NCI-H82 (cell line): ENCODE data around the gene CCDC89.
A peak's percentile ranks its signal among the peaks of the same experiment; 100 is the strongest.

ENCODE experiments used
- DNase-seq: peaks from one replicate; lab custom pipeline; 2025; lab: John Stamatoyannopoulos, UW

CCDC89 gene

GRCh38 chr11:85685820-85686459, at the start of gene CCDC89:
CCDC89 (minus strand) TSS chr11:85686195; CDS start chr11:85686130, 65 bp downstream.
- peak; percentile 62 for DNase-seq

- no peak for DNase-seq
These were observed 47.0 kb upstream of the CCDC89 start for GRCh38 chr11:85732965-85733364.

GRCh38 chr11:85726381-85726780, 40.4 kb upstream of the CCDC89 start:
- no peak for DNase-seq

GRCh38 chr11:85725510-85726258, 39.7 kb upstream of the CCDC89 start:
- DNase-seq, result no peak

- no peak for DNase-seq
These were observed 38.9 kb upstream of the CCDC89 start for GRCh38 chr11:85724748-85725465.

GRCh38 chr11:85723088-85723487, 37.1 kb upstream of the CCDC89 start:
- no peak for DNase-seq

GRCh38 chr11:85721191-85721590, 35.2 kb upstream of the CCDC89 start:
- DNase-seq, result no peak

GRCh38 chr11:85718991-85719807, 33.2 kb upstream of the CCDC89 start:
- DNase-seq, result peak; percentile 1

GRCh38 chr11:85718126-85718943, 32.3 kb upstream of the CCDC89 start:
- no peak for DNase-seq

- no peak for DNase-seq
These were observed 31.4 kb upstream of the CCDC89 start for GRCh38 chr11:85717429-85717828.

- no peak for DNase-seq
These were observed 27.0 kb upstream of the CCDC89 start for GRCh38 chr11:85712953-85713352.

- DNase-seq, result no peak
These were observed 24.9 kb upstream of the CCDC89 start for GRCh38 chr11:85710917-85711316.

GRCh38 chr11:85709941-85710702, 24.1 kb upstream of the CCDC89 start:
- no peak for DNase-seq

GRCh38 chr11:85705800-85706199, 19.8 kb upstream of the CCDC89 start:
- no peak for DNase-seq

GRCh38 chr11:85704967-85705366, 19.0 kb upstream of the CCDC89 start:
- DNase-seq, result no peak

- DNase-seq, result no peak
These were observed 14.2 kb upstream of the CCDC89 start for GRCh38 chr11:85699957-85700741.

- no peak for DNase-seq
These were observed 12.2 kb upstream of the CCDC89 start for GRCh38 chr11:85698195-85698594.

GRCh38 chr11:85697747-85698146, 11.8 kb upstream of the CCDC89 start:
- no peak for DNase-seq

- DNase-seq, result no peak
These were observed 9.6 kb upstream of the CCDC89 start for GRCh38 chr11:85695546-85695945.
